HG03025 (cell line): ENCODE data around the gene ADAMTS6.

Experiments used
- ATAC-seq: cut with Tn5 transposase; IDR thresholded peaks from one replicate; pipeline ENCODE4 v1.9.1; 2021; ENCODE audit warnings: mild to moderate bottlenecking, moderate library complexity; ENCODE audit not compliant: unreplicated experiment, low FRiP score

The ADAMTS6 gene

GRCh38 chr5:65475895-65476294 is 5.8 kb downstream of the ADAMTS6 start:
- ATAC-seq = no peak

DNA sequence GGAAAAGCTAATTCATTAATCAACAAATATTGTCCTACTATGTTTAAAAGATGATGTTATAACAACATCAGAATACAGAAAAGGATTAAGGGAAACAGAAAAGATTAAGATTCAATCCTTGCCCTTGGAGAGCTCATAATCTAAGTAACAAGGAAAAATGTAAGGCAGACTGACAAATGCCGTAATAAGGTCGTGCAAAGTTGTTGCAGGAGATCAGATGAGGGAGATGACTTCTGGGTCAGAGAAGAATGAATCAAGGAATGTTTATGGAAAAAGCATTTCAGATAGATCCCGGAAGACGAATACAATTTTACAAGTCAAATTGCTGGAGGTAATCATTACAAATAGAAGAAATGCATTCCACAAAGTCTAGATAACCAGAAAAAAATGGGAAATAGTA is 6.4 kb downstream of the ADAMTS6 start:
- no peak for ATAC-seq

- no peak for ATAC-seq
Observed at GRCh38 chr5:65474130-65474711, 7.5 kb downstream of the ADAMTS6 start.

GRCh38 chr5:65468633-65469032 is 13.1 kb downstream of the ADAMTS6 start:
- ATAC-seq = no peak

- ATAC-seq = no peak
Observed at GRCh38 chr5:65462139-65462705, 19.5 kb downstream of the ADAMTS6 start.

GRCh38 chr5:65461490-65461889 is 20.2 kb downstream of the ADAMTS6 start:
- ATAC-seq = no peak

DNA sequence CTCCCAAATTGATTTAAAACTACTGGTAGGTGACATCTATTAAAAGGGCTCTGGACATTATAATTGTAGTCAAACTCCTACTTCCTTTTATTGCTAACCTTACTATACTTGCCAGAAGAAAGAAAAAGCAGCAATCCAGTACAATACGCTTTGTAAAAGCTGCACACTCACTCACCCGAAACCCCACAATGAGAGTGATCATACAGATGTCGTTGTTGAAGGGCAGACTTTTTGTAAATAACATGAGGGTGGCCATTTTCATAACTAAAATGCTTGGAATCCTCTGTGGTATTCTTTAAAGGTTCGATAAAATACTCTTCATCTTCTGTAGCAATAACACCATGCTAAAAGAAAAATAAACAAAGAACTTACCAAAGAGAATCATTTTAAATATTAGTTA is 21.7 kb downstream of the ADAMTS6 start:
- no peak for ATAC-seq

GRCh38 chr5:65455064-65455463 is 26.7 kb downstream of the ADAMTS6 start:
- no peak for ATAC-seq

DNA sequence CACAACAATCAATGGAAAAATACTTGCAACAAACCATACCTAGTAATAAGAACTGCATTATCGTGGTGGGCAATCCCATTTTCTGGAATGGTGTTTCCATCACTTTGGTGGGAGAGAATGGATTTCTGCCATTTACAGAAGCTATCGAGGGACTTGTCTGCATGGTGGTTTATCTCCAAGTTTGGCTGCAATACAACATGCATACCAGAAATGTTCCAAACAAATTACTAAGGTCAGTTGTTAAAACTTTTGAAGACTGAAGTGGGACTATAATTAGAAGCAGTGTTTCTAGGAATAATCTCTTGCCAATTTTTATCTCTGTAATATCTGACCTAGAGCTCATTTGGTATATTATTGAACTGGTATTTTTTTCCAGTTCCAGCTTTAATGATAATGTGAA is 30.3 kb downstream of the ADAMTS6 start:
- ATAC-seq = no peak

GRCh38 chr5:65446682-65447081 is 35.0 kb downstream of the ADAMTS6 start:
- ATAC-seq = no peak

GRCh38 chr5:65441800-65442199 is 39.9 kb downstream of the ADAMTS6 start:
- ATAC-seq = no peak

DNA sequence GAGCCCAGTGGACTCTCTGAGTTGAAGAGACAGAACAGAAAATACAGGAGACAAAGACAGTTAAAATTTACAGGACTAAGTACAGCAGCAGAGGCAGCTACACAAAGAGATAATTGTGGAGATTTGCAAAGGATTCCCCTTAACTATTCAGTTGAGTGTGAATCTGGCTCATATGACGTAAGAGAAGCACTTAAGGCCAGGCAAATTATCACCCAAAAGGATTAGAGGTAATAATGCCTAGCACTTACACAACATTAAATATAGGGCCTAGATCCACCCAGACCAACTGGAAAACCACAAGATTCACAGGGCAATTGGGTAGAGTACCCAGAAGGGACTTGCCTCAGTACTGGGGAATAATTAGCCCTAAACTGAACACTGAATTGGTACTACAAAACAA is 41.3 kb downstream of the ADAMTS6 start:
- ATAC-seq = no peak

- ATAC-seq = no peak
Observed at GRCh38 chr5:65434122-65434521, 47.6 kb downstream of the ADAMTS6 start.

GRCh38 chr5:65426656-65427055 is 55.1 kb downstream of the ADAMTS6 start:
- ATAC-seq = no peak

GRCh38 chr5:65423623-65424022 is 58.1 kb downstream of the ADAMTS6 start:
- ATAC-seq = no peak

DNA sequence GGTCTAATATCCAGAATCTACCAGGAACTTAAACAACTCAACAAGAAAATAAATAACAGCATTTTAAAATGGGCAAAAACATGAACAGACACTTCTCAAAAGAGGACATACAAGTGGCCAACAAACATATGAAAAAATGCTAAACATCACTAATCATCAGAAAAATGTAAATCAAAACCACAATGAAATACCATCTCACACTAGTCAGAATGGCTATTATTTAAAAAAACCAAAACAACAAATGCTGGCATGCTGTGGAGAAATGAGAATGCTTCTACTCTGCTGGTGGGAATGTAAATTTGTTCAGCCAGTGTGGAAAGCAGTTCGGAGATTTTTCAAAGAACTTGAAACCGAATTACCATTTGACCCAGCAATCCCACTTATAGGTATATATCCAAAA is 63.1 kb downstream of the ADAMTS6 start:
- ATAC-seq = no peak

DNA sequence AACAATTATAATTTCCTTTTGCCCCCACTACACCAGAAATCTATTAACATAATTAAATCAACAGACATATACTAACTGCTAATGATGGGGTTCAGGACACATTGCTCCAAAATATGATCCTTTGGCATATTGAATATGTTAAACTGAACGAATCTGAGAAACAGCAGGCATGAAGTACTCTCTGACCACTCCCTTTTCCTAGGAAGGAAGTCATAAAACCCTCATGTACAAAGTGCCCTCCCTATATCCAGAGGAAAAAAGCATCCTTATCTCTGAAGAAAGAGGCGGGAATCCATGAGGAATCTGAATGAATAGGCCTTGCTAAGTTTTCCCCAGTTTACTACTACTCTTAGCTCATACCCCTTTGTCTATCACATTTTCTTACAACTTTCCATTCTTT is 67.9 kb downstream of the ADAMTS6 start:
- ATAC-seq = no peak

GRCh38 chr5:65412842-65413241 is 68.9 kb downstream of the ADAMTS6 start:
- no peak for ATAC-seq

GRCh38 chr5:65411356-65411755 is 70.4 kb downstream of the ADAMTS6 start:
- no peak for ATAC-seq

DNA sequence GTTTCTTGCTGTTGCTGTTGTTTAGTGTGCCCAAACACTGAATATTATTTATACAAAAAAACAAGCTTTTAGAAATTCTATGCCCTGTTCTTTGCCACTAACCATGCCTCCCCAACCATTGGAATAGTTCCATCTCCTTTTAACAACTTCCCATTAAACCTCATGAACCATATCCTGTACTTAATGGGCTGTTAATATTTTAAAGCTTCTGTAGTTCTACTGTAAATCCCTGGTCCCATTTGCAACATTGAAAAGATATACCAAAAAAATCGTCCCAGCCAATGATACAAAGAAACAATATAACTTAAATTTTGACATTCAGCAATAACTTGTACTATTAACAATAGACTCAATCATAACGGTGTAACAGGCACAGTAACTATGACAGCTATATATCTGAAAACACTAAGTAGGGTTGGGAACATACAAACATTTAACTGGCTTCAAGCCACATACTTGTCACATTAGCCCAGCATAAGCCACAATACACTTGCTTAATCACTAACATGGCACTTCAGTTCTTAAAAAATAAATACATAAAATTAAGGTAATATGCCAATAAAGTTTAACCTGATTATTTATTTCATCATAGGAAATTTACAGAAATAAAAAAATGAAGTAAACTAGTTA is 86.1 kb downstream of the ADAMTS6 start:
- no peak for ATAC-seq

- ATAC-seq = no peak
Observed at GRCh38 chr5:65394087-65394486, 87.6 kb downstream of the ADAMTS6 start.

DNA sequence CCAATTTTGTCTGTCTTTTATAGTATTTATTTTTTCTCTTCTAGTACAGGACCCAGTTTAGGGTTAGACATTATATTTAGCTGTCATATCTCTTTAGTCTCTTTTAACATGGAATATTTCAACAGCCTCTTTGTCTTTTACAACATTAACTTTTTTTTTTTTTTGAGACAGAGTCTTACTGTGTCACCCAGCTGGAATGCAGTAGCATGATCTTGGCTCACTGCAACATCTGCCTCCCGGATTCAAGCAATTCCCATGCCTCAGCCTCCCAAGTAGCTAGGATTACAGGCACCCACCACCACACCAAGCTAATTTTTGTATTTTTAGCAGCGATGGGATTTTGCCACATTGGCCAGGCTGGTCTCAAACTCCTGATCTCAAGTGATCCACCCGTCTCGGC is 90.1 kb downstream of the ADAMTS6 start:
- ATAC-seq = no peak
